ENCODE data around the gene IL36RN. TPM values are rescaled to one million over a fixed set of nuclear protein-coding genes. Genes with fewer than 3 reads are reported as not detected.

The IL36RN gene
- total RNA-seq, 1 donor: not detected

- no peak for DNase-seq (ENCODE audit: low read depth)
- H3K4me3 ChIP-seq (ENCODE audit: low read depth, low read length): no peak overlapping the region
- TF ChIP-seq CTCF (IDR thresholded peaks at IDR 0.05; ENCODE audit: insufficient read depth, low read depth, low read length): no peak
These were observed 43.1 kb downstream of the IL36RN start for GRCh38 chr2:113102133-113102532.

- TF ChIP-seq CTCF (IDR thresholded peaks at IDR 0.05; ENCODE audit: insufficient read depth, low read depth, low read length): no peak
- DNase-seq (ENCODE audit: low read depth): no peak
These were observed 44.3 kb downstream of the IL36RN start for GRCh38 chr2:113103277-113103676.

DNA sequence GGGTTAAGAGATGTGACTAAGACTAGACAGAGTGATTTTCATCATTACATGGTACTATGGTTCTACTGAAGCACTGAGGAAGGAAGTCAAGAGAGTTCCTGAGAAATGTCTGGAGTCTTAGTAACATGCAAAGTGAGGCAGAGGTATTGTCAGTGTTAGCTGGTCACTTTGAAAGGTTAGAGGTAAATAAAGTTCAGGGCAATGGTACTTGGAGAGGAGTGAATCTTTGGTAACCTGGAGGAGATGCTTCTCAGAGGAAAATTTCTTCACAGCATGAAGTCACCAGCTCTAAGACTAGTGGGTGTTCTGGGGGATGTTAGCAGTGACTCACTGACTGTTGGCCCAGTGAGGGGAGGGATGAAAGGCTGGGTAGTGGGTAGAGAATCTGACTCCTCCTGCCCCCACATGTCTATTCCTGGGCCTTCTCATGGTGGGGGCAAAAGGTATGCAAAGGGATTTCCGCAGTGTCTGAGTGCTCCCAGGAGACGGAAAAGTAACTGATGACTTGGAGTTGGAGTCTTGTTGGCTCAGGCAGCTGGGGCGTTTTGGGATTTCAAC is 45.1 kb downstream of the IL36RN start:
- TF ChIP-seq CTCF (IDR thresholded peaks at IDR 0.05; ENCODE audit: insufficient read depth, low read depth, low read length): no peak
- no peak overlapping the region for H3K4me3 ChIP-seq (ENCODE audit: low read depth, low read length)

More at GRCh38 chr2:113103277-113103676, 44.3 kb downstream of the IL36RN start:
- no peak overlapping the region for H3K4me3 ChIP-seq (ENCODE audit: low read depth, low read length)

GRCh38 chr2:113105047-113105785 is 46.2 kb downstream of the IL36RN start:
- no peak overlapping the region for H3K4me3 ChIP-seq (ENCODE audit: low read depth, low read length)
- DNase-seq (ENCODE audit: low read depth): peak; percentile 11
- TF ChIP-seq CTCF (IDR thresholded peaks at IDR 0.05; ENCODE audit: insufficient read depth, low read depth, low read length): no peak

More for the DNA sequence above, 45.1 kb downstream of the IL36RN start:
- DNase-seq (ENCODE audit: low read depth): no peak

DNA sequence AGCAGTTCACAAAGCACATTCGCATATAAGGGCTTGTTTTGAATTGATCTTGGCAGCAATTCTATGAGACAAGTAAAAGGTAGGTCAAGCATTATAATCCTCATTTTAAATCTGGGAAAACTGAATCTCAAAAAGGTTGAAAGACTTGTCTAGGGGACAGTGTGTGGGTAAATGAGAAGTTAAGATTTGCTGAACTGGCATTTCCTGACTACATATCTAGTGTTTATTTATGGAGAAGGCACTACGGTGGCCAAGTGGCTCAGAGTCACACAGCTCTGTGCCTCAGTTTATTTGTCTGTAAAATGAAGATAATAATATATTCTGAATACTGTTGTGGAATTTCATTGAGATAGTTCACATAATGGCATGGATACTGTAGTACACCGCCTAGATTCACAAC is 52.1 kb downstream of the IL36RN start:
- H3K4me3 ChIP-seq (ENCODE audit: low read depth, low read length): no peak overlapping the region
- no peak for TF ChIP-seq CTCF (IDR thresholded peaks at IDR 0.05; ENCODE audit: insufficient read depth, low read depth, low read length)
- DNase-seq (ENCODE audit: low read depth): no peak

DNA sequence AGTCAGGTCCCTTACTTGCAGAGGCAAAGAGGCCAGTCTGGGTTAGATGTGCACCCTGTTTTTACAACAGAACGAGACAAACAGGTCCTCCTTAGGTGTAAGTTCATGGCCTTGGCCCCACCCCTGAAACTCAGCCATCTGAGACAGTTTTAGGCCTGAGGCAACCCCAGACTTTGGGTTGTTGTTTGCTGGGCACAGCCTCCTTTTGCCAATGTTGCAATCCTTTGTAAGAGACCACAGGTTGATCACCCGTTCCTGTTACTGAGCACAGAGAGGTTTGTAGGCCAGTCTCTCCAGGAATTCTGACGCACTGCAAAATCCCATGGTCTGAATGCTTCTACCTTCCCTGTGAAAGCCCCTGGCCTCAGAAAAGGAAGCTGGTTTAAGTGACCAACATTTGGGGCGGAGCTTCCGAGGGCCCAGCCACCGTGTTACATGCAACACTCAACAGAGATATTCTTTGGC is 52.9 kb downstream of the IL36RN start:
- TF ChIP-seq CTCF (IDR thresholded peaks at IDR 0.05; ENCODE audit: insufficient read depth, low read depth, low read length): no peak
- DNase-seq (ENCODE audit: low read depth): no peak
- H3K4me3 ChIP-seq (ENCODE audit: low read depth, low read length): no peak overlapping the region

Measured in fibroblast of villous mesenchyme (primary cell).